Large intestine (tissue), 3 donors: Measurements from ENCODE around the gene NDOR1. TPM values are rescaled to one million over a fixed set of nuclear protein-coding genes. Genes with fewer than 3 reads are reported as not detected.

Source experiments
- DNase-seq, 2 donors: peaks; one replicate each; pipeline versions ENCODE4 v3.0.0 to v3.0.0-alpha.2; 2013
- H3K27ac ChIP-seq: one replicate; pipeline ENCODE4 v1.5.1; 2013; ENCODE audit warnings: low read length
- H3K27me3 ChIP-seq: 2 replicates; pipeline ENCODE4 v1.6.1; 2013; ENCODE audit warnings: low read length; ENCODE audit not compliant: control insufficient read depth, insufficient read depth
- H3K36me3 ChIP-seq: 2 replicates; pipeline ENCODE4 v1.6.1; 2013; ENCODE audit warnings: low read length; ENCODE audit not compliant: control insufficient read depth, insufficient read depth
- H3K4me1 ChIP-seq: one replicate; pipeline ENCODE4 v1.6.1; 2013; ENCODE audit warnings: low read length; ENCODE audit not compliant: control insufficient read depth, insufficient read depth
- H3K4me3 ChIP-seq: one replicate; pipeline ENCODE4 v1.5.1; 2013; ENCODE audit warnings: low read length
- H3K9me3 ChIP-seq: one replicate; pipeline ENCODE4 v1.6.1; 2013; ENCODE audit warnings: mild to moderate bottlenecking, low read depth, low read length, moderate library complexity; ENCODE audit not compliant: control insufficient read depth
- WGBS: methylation state at CpG from one replicate; pipeline ENCODE4 v1.1.5; 2013; ENCODE audit warnings: low lambda C conversion rate; ENCODE audit not compliant: insufficient coverage; 5-methylcytosine and 5-hydroxymethylcytosine counted together
- polyA plus RNA-seq: library from polyadenylated mRNA; unstranded; fragments of 120-200 nt; gene quantifications from one replicate; pipeline ENCODE4 v1.2.1, GENCODE V29; 2013

NDOR1 gene
- polyA plus RNA-seq, 1 donor, result 12.1 TPM

GRCh38 chr9:137161558-137162486 is 43.7 kb upstream of the NDOR1 start:
- H3K4me1 ChIP-seq, result peaks cover 7% of the 10 kb centered on the region
- H3K27me3 ChIP-seq, result peaks cover 96% of the 10 kb centered on the region
- H3K36me3 ChIP-seq, result no peaks in the 10 kb centered on the region
- no peak overlapping the region for H3K4me3 ChIP-seq
- no CpG with 5 or more reads among the region's 71 CpGs for WGBS
- no peak overlapping the region for H3K27ac ChIP-seq
- no peak for DNase-seq
- H3K9me3 ChIP-seq, result peaks cover 18% of the 10 kb centered on the region

DNA sequence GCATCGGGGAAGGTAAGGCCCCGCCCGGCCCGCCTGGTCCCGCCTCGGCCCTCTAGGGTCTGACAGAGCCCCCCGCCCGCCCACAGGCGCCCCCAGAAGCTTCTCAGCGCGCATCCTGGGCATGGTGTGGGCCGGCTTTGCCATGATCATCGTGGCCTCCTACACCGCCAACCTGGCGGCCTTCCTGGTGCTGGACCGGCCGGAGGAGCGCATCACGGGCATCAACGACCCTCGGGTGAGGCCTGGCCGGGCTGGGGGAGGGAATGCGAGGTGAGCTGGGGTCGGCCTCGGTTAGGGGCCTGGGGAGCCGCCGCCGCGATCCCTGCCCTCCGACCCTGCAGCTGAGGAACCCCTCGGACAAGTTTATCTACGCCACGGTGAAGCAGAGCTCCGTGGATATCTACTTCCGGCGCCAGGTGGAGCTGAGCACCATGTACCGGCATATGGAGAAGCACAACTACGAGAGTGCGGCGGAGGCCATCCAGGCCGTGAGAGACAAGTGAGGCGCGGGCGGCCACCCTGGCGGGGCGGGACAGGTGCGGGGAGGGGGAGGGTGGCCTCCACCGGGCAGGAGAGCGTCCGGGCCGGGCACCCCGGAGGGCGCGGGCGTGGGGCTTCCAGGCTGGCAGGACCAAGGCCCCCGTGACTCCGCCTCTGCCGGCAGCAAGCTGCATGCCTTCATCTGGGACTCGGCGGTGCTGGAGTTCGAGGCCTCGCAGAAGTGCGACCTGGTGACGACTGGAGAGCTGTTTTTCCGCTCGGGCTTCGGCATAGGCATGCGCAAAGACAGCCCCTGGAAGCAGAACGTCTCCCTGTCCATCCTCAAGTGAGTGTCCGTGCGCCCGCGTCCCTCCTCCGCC is 42.8 kb upstream of the NDOR1 start:
- H3K9me3 ChIP-seq, result peaks cover 15% of the 10 kb centered on the region
- DNase-seq, result peak in 1 of 2 donors; percentile 50
- H3K36me3 ChIP-seq, result no peaks in the 10 kb centered on the region
- peaks cover 7% of the 10 kb centered on the region for H3K4me1 ChIP-seq
- H3K27me3 ChIP-seq, result peaks cover 96% of the 10 kb centered on the region
- no CpG with 5 or more reads among the region's 74 CpGs for WGBS
- H3K4me3 ChIP-seq, result no peak overlapping the region
- no peak overlapping the region for H3K27ac ChIP-seq

- WGBS, result no CpG with 5 or more reads among the region's 26 CpGs
- H3K27ac ChIP-seq, result no peak overlapping the region
- peaks cover 15% of the 10 kb centered on the region for H3K9me3 ChIP-seq
- DNase-seq, result no peak
- peaks cover 96% of the 10 kb centered on the region for H3K27me3 ChIP-seq
- H3K4me3 ChIP-seq, result no peak overlapping the region
- H3K4me1 ChIP-seq, result peaks cover 11% of the 10 kb centered on the region
- H3K36me3 ChIP-seq, result no peaks in the 10 kb centered on the region
Observed at GRCh38 chr9:137163365-137163715, 42.2 kb upstream of the NDOR1 start.

DNA sequence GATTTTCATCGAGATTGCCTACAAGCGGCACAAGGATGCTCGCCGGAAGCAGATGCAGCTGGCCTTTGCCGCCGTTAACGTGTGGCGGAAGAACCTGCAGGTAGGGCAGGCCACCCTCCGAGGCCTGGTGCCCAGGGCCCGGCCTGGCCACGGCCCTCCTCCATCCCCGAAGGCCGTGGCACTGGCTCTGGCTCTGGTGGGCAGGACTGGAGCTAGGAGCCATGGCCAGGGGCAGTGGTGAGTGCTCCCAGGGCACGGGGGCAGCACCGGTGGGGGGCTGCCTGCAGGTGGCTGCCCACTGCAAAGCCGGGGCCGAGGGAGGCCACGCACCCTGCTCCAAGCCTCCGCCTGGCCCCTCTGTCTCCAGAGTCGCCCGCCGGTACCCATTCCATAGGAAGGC is 41.7 kb upstream of the NDOR1 start:
- peaks cover 15% of the 10 kb centered on the region for H3K9me3 ChIP-seq
- peaks cover 11% of the 10 kb centered on the region for H3K4me1 ChIP-seq
- peaks cover 95% of the 10 kb centered on the region for H3K27me3 ChIP-seq
- no peak overlapping the region for H3K27ac ChIP-seq
- no CpG with 5 or more reads among the region's 22 CpGs for WGBS
- no peaks in the 10 kb centered on the region for H3K36me3 ChIP-seq
- DNase-seq, result no peak
- H3K4me3 ChIP-seq, result no peak overlapping the region

DNA sequence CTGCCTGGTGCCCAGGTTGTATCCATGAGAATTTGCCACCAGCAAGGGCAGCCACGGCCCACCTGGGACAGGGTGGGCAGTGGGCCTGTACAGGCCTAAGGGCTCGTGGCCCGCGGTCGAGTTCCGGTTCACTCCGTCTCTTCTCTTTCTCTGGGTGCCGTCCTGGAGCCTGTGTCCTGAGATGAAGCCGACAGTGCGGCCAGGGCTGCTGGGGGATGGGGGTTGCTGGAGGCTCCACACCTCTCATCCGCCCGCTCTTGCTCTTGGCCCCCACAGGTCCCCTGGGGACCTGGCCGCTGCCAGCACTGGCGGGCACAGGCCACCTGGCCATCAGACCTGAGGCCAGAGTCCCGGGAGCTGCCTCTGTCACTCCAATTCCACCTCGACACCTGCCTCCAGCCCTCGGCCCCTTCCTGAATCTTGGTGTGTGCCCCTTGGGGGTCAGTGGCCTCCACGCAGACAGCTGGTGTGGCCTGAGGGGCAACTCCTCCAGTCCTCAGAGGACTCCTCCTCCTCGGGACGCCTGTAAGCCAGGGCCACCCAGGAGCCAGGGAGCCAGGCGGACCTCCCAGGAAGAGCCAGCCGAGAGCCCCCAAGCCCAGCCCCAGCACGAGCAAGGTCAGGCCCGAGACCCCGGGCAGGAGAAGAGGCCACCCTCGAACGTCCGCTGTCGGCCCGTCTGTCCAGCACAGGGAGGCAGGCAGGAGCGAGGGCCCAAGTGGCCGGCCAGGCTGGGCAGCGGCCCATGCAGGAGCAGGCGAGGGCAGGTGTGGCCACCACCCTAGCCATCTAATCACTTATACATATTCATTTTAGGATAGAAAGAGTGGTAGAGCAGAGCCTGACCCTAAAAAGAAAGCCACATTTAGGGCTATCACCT is 40.9 kb upstream of the NDOR1 start:
- Histone ChIP-seq H3K4me1 (peaks cover 11% of the 10 kb centered on the region), H3K27ac (no peak overlapping the region), H3K4me3 (no peak overlapping the region), H3K27me3 (peaks cover 89% of the 10 kb centered on the region), H3K9me3 (peaks cover 15% of the 10 kb centered on the region), H3K36me3 (no peaks in the 10 kb centered on the region)
- WGBS, result no CpG with 5 or more reads among the region's 34 CpGs
- DNase-seq, result no peak

GRCh38 chr9:137165250-137165836 is 40.2 kb upstream of the NDOR1 start:
- Histone ChIP-seq H3K27me3 (peaks cover 89% of the 10 kb centered on the region), H3K9me3 (peaks cover 20% of the 10 kb centered on the region), H3K4me3 (no peak overlapping the region), H3K27ac (no peak overlapping the region), H3K36me3 (no peaks in the 10 kb centered on the region), H3K4me1 (peaks cover 11% of the 10 kb centered on the region)
- no peak for DNase-seq
- 60% methylated on average over 1 of the region's 32 CpGs for WGBS

DNA sequence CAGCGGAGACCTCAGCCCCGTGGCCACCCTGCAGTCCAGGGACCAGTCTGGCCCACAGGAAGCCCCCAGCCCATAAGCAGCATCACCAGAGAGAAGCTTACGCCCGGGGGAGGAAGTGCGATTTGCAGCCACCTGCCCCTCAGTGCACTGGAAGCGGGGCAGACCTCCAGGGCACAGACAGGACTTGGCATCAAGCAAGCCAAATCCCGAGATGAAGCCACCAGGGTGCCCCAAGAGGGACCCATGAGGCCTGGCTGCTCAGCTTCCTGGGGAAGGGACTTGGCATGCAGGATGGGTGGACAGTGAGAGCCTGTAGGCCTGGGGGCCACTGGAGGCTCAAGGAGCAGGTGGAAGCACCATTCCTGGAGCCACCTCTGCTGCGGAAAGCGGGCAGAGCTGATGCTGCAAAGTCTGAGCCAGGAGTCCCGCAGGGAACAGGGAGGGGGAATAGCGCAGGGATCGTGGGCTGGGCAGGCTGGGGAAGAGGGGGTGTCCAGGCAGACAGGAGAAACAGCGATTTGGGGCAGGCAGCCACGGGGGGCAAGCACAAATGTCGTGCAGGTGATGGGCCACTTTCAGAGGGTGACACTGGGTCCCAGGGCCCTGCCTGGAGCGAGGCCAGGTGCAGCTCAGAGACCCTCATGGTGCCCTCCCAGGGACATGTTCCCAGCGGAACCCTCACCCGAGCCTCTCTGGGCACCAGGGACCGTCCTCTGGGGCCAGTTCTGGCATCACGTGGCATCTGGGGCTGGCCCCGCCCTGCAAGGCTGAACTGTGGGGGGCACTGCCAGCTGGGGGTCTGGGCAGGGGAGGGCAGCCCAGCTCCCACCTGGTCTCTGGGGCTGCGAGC is 38.9 kb upstream of the NDOR1 start:
- no CpG with 5 or more reads among the region's 22 CpGs for WGBS

DNA sequence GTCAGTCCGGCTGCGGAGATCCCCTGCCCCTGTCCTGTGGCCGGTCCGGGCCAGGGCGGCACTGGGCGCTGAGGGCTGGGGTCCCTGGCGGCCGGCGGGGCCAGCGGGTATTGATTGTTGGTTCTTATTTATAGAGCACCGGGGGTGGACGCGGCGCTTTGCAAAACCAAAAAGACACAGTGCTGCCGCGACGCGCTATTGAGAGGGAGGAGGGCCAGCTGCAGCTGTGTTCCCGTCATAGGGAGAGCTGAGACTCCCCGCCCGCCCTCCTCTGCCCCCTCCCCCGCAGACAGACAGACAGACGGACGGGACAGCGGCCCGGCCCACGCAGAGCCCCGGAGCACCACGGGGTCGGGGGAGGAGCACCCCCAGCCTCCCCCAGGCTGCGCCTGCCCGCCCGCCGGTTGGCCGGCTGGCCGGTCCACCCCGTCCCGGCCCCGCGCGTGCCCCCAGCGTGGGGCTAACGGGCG is 38.2 kb upstream of the NDOR1 start:
- Histone ChIP-seq H3K27ac (no peak overlapping the region), H3K27me3 (peaks cover 90% of the 10 kb centered on the region), H3K4me3 (no peak overlapping the region), H3K4me1 (peaks cover 12% of the 10 kb centered on the region), H3K9me3 (peaks cover 20% of the 10 kb centered on the region), H3K36me3 (no peaks in the 10 kb centered on the region)
- DNase-seq, result no peak
- no CpG with 5 or more reads among the region's 44 CpGs for WGBS

More for the DNA sequence above, 38.9 kb upstream of the NDOR1 start:
- DNase-seq, result no peak
- Histone ChIP-seq H3K9me3 (peaks cover 20% of the 10 kb centered on the region), H3K4me1 (peaks cover 11% of the 10 kb centered on the region), H3K4me3 (no peak overlapping the region), H3K27ac (no peak overlapping the region), H3K27me3 (peaks cover 92% of the 10 kb centered on the region), H3K36me3 (no peaks in the 10 kb centered on the region)
